Endothelial cell of umbilical vein (primary cell): ENCODE data around the gene PTPRU. TPM values are rescaled to one million over a fixed set of nuclear protein-coding genes. Genes with fewer than 3 reads are reported as not detected.

Experiments used
- BruUV-seq: library from RNA; stranded (reverse); fragments of 400-500 nt; replicated peaks from 2 replicates; lab custom pipeline; 2021; lab: Mats Ljungman, UMichigan
- CTCF ChIA-PET: fragments of 300-600, 350-600 bp; sonication (Branson Sonifier 250); formaldehyde crosslinking; loops from one replicate; lab custom pipeline; 2021; ENCODE audit warnings: antibody characterized with exemption, inconsistent platforms; lab: Charles Lee
- POLR2A ChIA-PET: fragments of 300-600, 350-600 bp; sonication (Branson Sonifier 250); formaldehyde crosslinking; loops from one replicate; lab custom pipeline; 2021; ENCODE audit warnings: antibody characterized with exemption, inconsistent platforms; lab: Charles Lee
- DNase-seq: peaks from one replicate; pipeline ENCODE4 v3.0.0-alpha.2; 2011; ENCODE audit warnings: low read depth, low spot score
- FAIRE-seq: peaks from 2 replicates; lab custom pipeline; 2011; peaks lifted over from hg19 to GRCh38; lab: Jason Lieb, UNC
- H2AFZ ChIP-seq: 2 replicates; pipeline ENCODE4 v1.6.0; 2012; ENCODE audit warnings: low read depth, low read length, control low read depth, inconsistent platforms
- H3K27ac ChIP-seq: 2 replicates; pipeline ENCODE4 v1.5.1; 2011; ENCODE audit warnings: low read depth, mild to moderate bottlenecking, control low read depth, low read length, moderate library complexity; ENCODE audit not compliant: insufficient read depth
- H3K27me3 ChIP-seq, 2 experiments: 2 replicates each; pipeline versions ENCODE4 v1.6.0 to v1.6.1; 2011; ENCODE audit warnings: low read length in 2 of 2, mixed read lengths in 1 of 2; ENCODE audit not compliant: control insufficient read depth in 2 of 2, insufficient read depth in 2 of 2
- H3K36me3 ChIP-seq, 2 experiments: 2 replicates in 1 of 2; 3 replicates in 1 of 2; pipeline ENCODE4 v1.5.1; 2011; ENCODE audit warnings: low read length in 2 of 2, mild to moderate bottlenecking in 1 of 2, moderate library complexity in 1 of 2; ENCODE audit not compliant: control insufficient read depth in 2 of 2, insufficient read depth in 2 of 2; ENCODE audit errors: extremely low read depth in 1 of 2
- H3K4me1 ChIP-seq: 3 replicates; pipeline ENCODE4 v1.5.1; 2011; ENCODE audit warnings: mild to moderate bottlenecking, low read length; ENCODE audit not compliant: control insufficient read depth, insufficient read depth; ENCODE audit errors: extremely low read depth
- H3K4me2 ChIP-seq: 2 replicates; pipeline ENCODE4 v1.6.1; 2011; ENCODE audit warnings: low read length, control low read depth, mixed read lengths; ENCODE audit not compliant: insufficient read depth
- H3K4me3 ChIP-seq, 3 experiments: fragments of 200-600 bp in 1 of 3; sonication (generic), shearing (Covaris generic) in 1 of 3; replicated peaks in 1 of 3; 2 replicates each; pipeline ENCODE4 v1.5.1; 2011 to 2016; ENCODE audit warnings: control low read depth in 3 of 3, low read length in 3 of 3, mild to moderate bottlenecking in 2 of 3, inconsistent platforms in 1 of 3, low read depth in 1 of 3, moderate library complexity in 1 of 3; ENCODE audit not compliant: insufficient read depth in 1 of 3
- H3K79me2 ChIP-seq: 2 replicates; pipeline ENCODE4 v1.6.0; 2012; ENCODE audit warnings: low read length, inconsistent platforms; ENCODE audit not compliant: control insufficient read depth, insufficient read depth
- H3K9ac ChIP-seq: replicated peaks from 2 replicates; pipeline ENCODE3; 2011; ENCODE audit warnings: low read length, control low read depth; ENCODE audit not compliant: insufficient read depth; ENCODE audit errors: extremely low read depth
- H3K9me1 ChIP-seq: replicated peaks from 3 replicates; pipeline ENCODE4 v1.6.0; 2011; ENCODE audit warnings: mild to moderate bottlenecking, low read length; ENCODE audit not compliant: control insufficient read depth, insufficient read depth; ENCODE audit errors: extremely low read depth
- H3K9me3 ChIP-seq: replicated peaks from 2 replicates; pipeline ENCODE4 v1.5.1; 2012; ENCODE audit warnings: low read length, inconsistent platforms; ENCODE audit not compliant: control insufficient read depth, insufficient read depth
- H4K20me1 ChIP-seq: replicated peaks from 2 replicates; pipeline ENCODE3; 2011; ENCODE audit warnings: mild to moderate bottlenecking, low read length; ENCODE audit not compliant: control insufficient read depth, insufficient read depth; ENCODE audit errors: extremely low read depth
- EZH2 ChIP-seq: IDR thresholded peaks from 2 replicates; pipeline ENCODE4 v1.6.1; 2012; ENCODE audit warnings: borderline replicate concordance, low read depth, mild to moderate bottlenecking, moderate library complexity, low read length, inconsistent platforms; ENCODE audit not compliant: severe bottlenecking
- FOS ChIP-seq: IDR thresholded peaks from 2 replicates; pipeline ENCODE4 v1.6.1; 2011; ENCODE audit warnings: mild to moderate bottlenecking, low read length, moderate library complexity, borderline replicate concordance; ENCODE audit not compliant: insufficient read depth
- GATA2 ChIP-seq: IDR thresholded peaks from 2 replicates; pipeline ENCODE4 v1.7.0; 2011; ENCODE audit warnings: low read depth, mild to moderate bottlenecking, moderate library complexity, mixed read lengths, low read length; ENCODE audit not compliant: insufficient read length, insufficient read depth
- JUN ChIP-seq: IDR thresholded peaks from 2 replicates; pipeline ENCODE4 v1.6.1; 2011; ENCODE audit warnings: borderline replicate concordance, low read depth; ENCODE audit not compliant: insufficient read length, insufficient read depth
- MYC ChIP-seq: IDR thresholded peaks from one replicate; pipeline ENCODE4 v1.6.1; 2011; ENCODE audit warnings: mild to moderate bottlenecking, low read depth, low read length
- POLR2A ChIP-seq: IDR thresholded peaks from 2 replicates; pipeline ENCODE4 v1.6.1; 2012; ENCODE audit warnings: low read depth, mild to moderate bottlenecking, control low read depth, low read length
- POLR2AphosphoS5 ChIP-seq: IDR thresholded peaks from 2 replicates; pipeline ENCODE4 v1.6.1; 2012; ENCODE audit warnings: low read depth, mild to moderate bottlenecking, control low read depth, low read length, moderate library complexity; ENCODE audit not compliant: insufficient read depth
- dilution Hi-C: fragments of 300-500 bp; cut with MboI; formaldehyde crosslinking; loops from one replicate; pipeline ENCODE4 v1.15.0; 2019; ENCODE audit warnings: low sequenced_read_pairs; ENCODE audit not compliant: extremely low pct_ligation_motif_present
- intact Hi-C: fragments of 100-400 bp; cut with micrococcal nuclease; formaldehyde crosslinking; loops from one replicate; pipeline ENCODE4 v1.10.0; 2022
- polyA plus RNA-seq, 4 experiments: library from polyadenylated mRNA; depleted of rRNA in 3 of 4; stranded (reverse) in 3 of 4; unstranded in 1 of 4; fragments of >200 nt; gene quantifications; 2 replicates each; pipeline versions ENCODE4 v1.2.1 to v1.2.3, GENCODE V29; 2011 to 2012; ENCODE audit warnings: missing spikeins in 1 of 4
- total RNA-seq: library from RNA; stranded (reverse); gene quantifications from 2 replicates; pipeline ENCODE4 v1.2.3, GENCODE V29; 2021
- TF ChIP-seq, protein P1 (sequence below): IDR thresholded peaks from 2 replicates; pipeline ENCODE4 v1.6.1; 2011; ENCODE audit not compliant: insufficient read depth, insufficient read length
- TF ChIP-seq, protein P2 (sequence below), 2 donors: IDR thresholded peaks; 1 replicate in 1 of 2; 2 replicates in 1 of 2; pipeline ENCODE4 v1.5.1; 2011; ENCODE audit warnings: low read length in 2 of 2, mild to moderate bottlenecking in 2 of 2, moderate library complexity in 2 of 2, control low read depth in 1 of 2, inconsistent platforms in 1 of 2, low read depth in 1 of 2; ENCODE audit not compliant: insufficient read depth in 1 of 2; ENCODE audit errors: extremely low read depth in 1 of 2

Gene PTPRU
- total and polyA plus RNA-seq, 2 donors (not counting 3 experiments of a cell fraction or from before 2014, with no cell fraction given), result 0.58 to 2.6 TPM

DNA sequence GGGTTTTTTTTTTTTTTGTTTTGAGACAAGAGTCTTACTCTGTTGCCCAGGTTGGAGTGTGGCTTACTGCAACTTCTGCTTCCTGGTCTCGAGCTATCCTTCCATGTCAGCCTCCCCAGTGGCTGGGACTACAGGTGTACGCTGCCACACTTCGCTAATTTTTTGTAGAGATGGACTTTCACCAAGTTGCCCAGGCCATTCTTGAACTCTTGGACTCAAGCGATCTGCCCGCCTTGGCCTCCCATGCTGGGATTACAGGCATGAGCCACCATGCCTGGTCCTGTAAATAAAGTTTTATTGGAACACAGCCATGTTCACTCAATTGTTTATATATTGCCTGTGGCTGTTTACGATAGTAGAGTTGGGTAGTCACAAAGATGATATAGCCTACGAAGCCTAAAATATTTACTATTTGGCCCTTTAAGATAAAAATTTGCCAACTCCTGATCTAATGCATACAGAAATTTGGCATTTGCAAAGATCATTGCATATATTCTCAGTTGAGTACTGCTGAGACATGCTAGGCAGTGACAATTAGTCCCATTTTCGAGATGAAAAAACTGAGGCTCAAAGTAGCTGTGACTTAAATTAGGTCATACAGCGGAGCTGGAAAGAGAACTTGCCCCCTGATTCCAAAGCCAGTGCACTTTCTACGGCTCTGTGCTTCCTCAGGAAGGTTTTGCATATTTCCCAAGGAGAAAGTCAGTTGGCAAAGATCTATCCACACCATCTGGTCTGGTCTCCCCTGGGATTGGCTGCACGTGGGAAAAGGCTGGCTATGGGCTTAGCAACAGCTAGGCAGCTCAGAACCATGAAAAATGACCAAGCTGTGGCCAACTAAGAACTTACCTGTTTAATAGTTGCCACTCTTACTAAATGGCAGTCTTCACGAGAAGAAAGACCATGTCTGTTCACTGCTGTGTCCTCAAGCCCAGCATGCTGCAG, 25.0 kb upstream of the PTPRU start:
- POLR2A ChIA-PET, result interaction anchor here (0.6 kb wide), 1 partner anchor 76 kb away, joined by 5 read pairs; no protein-coding TSS in a partner anchor

DNA sequence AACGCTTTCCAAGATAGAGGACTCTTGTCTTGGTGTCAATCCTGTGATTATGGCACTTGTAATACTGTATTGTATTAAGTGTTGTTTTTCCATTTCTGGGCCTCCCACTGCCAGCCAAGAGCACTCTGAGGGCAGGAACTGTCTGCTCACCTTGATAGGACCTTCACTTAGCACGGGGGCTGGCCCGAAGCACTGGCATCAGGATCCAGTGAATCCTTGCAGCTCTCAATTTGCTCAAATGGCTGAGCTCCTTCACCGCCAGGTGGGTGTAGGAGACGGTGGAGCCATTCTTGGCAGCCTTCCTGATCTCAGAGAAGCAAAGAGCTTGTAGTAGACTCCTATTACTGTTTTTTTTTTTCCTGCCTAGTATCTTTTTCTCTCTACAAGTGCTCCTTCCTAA, 23.3 kb upstream of the PTPRU start:
- BruUV-seq, result no TSS peak
- ChIA-PET CTCF (no interaction called here), POLR2A (no interaction called here)
- FAIRE-seq (no peak), DNase-seq (no peak)
- Histone ChIP-seq H3K4me1 (peaks cover 6% of the 10 kb centered on the region), H3K9me1 (no peaks in the 10 kb centered on the region), H3K9me3 (no peaks in the 10 kb centered on the region), H3K4me2 (no peak overlapping the region), H4K20me1 (no peaks in the 10 kb centered on the region), H3K36me3 (peaks cover 0 to 6% of the 10 kb centered on the region in 2 experiments), H3K27me3 (no peaks in the 10 kb centered on the region), H3K9ac (no peak overlapping the region), H2AFZ (no peak overlapping the region), H3K27ac (no peak overlapping the region), H3K79me2 (no peaks in the 10 kb centered on the region), H3K4me3 (no peak overlapping the region)
- dilution Hi-C loops, result no loop called here
- intact Hi-C loops, result no loop called here
- no peak for TF ChIP-seq GATA2
- no peak for TF ChIP-seq POLR2AphosphoS5
- no peak for TF ChIP-seq POLR2A
- TF ChIP-seq JUN, result no peak
- TF ChIP-seq, protein P1, sequence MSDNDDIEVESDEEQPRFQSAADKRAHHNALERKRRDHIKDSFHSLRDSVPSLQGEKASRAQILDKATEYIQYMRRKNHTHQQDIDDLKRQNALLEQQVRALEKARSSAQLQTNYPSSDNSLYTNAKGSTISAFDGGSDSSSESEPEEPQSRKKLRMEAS, result no peak
- no peak for TF ChIP-seq MYC
- no peak for TF ChIP-seq EZH2
- TF ChIP-seq, protein P2, sequence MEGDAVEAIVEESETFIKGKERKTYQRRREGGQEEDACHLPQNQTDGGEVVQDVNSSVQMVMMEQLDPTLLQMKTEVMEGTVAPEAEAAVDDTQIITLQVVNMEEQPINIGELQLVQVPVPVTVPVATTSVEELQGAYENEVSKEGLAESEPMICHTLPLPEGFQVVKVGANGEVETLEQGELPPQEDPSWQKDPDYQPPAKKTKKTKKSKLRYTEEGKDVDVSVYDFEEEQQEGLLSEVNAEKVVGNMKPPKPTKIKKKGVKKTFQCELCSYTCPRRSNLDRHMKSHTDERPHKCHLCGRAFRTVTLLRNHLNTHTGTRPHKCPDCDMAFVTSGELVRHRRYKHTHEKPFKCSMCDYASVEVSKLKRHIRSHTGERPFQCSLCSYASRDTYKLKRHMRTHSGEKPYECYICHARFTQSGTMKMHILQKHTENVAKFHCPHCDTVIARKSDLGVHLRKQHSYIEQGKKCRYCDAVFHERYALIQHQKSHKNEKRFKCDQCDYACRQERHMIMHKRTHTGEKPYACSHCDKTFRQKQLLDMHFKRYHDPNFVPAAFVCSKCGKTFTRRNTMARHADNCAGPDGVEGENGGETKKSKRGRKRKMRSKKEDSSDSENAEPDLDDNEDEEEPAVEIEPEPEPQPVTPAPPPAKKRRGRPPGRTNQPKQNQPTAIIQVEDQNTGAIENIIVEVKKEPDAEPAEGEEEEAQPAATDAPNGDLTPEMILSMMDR (IDR thresholded peaks at IDR 0.05; ENCODE audit: extremely low read depth in 1 of 2, insufficient read depth in 1 of 2, low read depth in 1 of 2, low read length in 2 of 2), result no peak
- TF ChIP-seq FOS, result no peak

More for the DNA sequence above, 25.0 kb upstream of the PTPRU start:
- Histone ChIP-seq H2AFZ (no peak overlapping the region), H3K79me2 (no peaks in the 10 kb centered on the region), H3K27me3 (no peaks in the 10 kb centered on the region), H3K4me3 (no peak overlapping the region), H3K4me1 (peaks cover 6% of the 10 kb centered on the region), H3K9me3 (no peaks in the 10 kb centered on the region), H3K27ac (no peak overlapping the region), H3K9ac (no peak overlapping the region), H4K20me1 (no peaks in the 10 kb centered on the region), H3K9me1 (no peaks in the 10 kb centered on the region), H3K4me2 (no peak overlapping the region), H3K36me3 (peaks cover 0 to 8% of the 10 kb centered on the region in 2 experiments)
- no TSS peak for BruUV-seq
- FAIRE-seq (no peak), DNase-seq (no peak)
- dilution Hi-C loops (no loop called here), intact Hi-C loops (no loop called here)
- CTCF ChIA-PET, result interaction anchor here (1.0 kb wide), 1 partner anchor 9 kb away, joined by 5 read pairs; no protein-coding TSS in a partner anchor
- TF ChIP-seq POLR2AphosphoS5, result no peak
- TF ChIP-seq POLR2A, result no peak
- no peak for TF ChIP-seq FOS
- TF ChIP-seq, protein P1, result no peak
- TF ChIP-seq EZH2, result no peak
- TF ChIP-seq MYC, result no peak
